OCI-LY3 (cell line): ENCODE data around the gene ACTR8.

Experiments
- H2AFZ ChIP-seq: fragments of 200-600, 300-600 bp; shearing (Covaris generic); 2 replicates; pipeline ENCODE4 v1.6.0; 2014; ENCODE audit warnings: antibody characterized with exemption, low read depth, low read length
- H3K27ac ChIP-seq: fragments of 200-600, 300-600 bp; sonication (generic); 2 replicates; pipeline ENCODE4 v1.5.1; 2014; ENCODE audit warnings: mild to moderate bottlenecking, low read length, moderate library complexity, mixed read lengths
- H3K27me3 ChIP-seq: fragments of 200-600, 300-600 bp; sonication (generic); 2 replicates; pipeline ENCODE4 v1.6.1; 2014; ENCODE audit warnings: low read depth, low read length, mixed read lengths
- H3K36me3 ChIP-seq: fragments of 200-600, 300-600 bp; sonication (generic); replicated peaks from 2 replicates; pipeline ENCODE3; 2014; ENCODE audit warnings: low read depth, low read length, mixed read lengths
- H3K4me1 ChIP-seq: fragments of 300-600, 200-600 bp; sonication (generic); 2 replicates; pipeline ENCODE4 v1.6.1; 2014; ENCODE audit warnings: low read length, mixed read lengths
- H3K4me2 ChIP-seq: fragments of 200-600, 300-600 bp; sonication (generic); 2 replicates; pipeline ENCODE4 v1.6.1; 2014; ENCODE audit warnings: low read length, mixed read lengths
- H3K4me3 ChIP-seq: fragments of 300-600, 200-600 bp; sonication (generic); 2 replicates; pipeline ENCODE4 v1.5.1; 2014; ENCODE audit warnings: antibody characterized with exemption, mild to moderate bottlenecking, low read length, moderate library complexity
- H3K79me2 ChIP-seq: fragments of 300-600, 200-600 bp; shearing (Covaris generic); 2 replicates; pipeline ENCODE4 v1.6.1; 2014; ENCODE audit warnings: mild to moderate bottlenecking, low read length, mixed read lengths
- H3K9ac ChIP-seq: fragments of 300-600, 200-600 bp; shearing (Covaris generic); 2 replicates; pipeline ENCODE4 v1.6.0; 2014; ENCODE audit warnings: mild to moderate bottlenecking, low read length, moderate library complexity
- H3K9me3 ChIP-seq: fragments of 200-600, 300-600 bp; shearing (Covaris generic); 2 replicates; pipeline ENCODE4 v1.6.1; 2014; ENCODE audit warnings: low read length, mixed read lengths; ENCODE audit not compliant: insufficient read depth
- H4K20me1 ChIP-seq: fragments of 200-600, 300-600 bp; sonication (generic); 2 replicates; pipeline ENCODE4 v1.6.1; 2016; ENCODE audit warnings: low read length, mixed read lengths; ENCODE audit not compliant: insufficient read depth
- EZH2phosphoT487 ChIP-seq: fragments of 200-600 bp; shearing (Covaris generic); IDR thresholded peaks from 2 replicates; pipeline ENCODE4 v1.6.1; 2018; ENCODE audit warnings: antibody characterized with exemption, mixed run types, low read depth
- TF ChIP-seq, protein P1 (sequence below): fragments of 200-600, 300-600 bp; sonication (generic); IDR thresholded peaks from 2 replicates; pipeline ENCODE4 v1.5.1; 2014; ENCODE audit warnings: antibody characterized with exemption, low read length, low read depth

Gene ACTR8

DNA sequence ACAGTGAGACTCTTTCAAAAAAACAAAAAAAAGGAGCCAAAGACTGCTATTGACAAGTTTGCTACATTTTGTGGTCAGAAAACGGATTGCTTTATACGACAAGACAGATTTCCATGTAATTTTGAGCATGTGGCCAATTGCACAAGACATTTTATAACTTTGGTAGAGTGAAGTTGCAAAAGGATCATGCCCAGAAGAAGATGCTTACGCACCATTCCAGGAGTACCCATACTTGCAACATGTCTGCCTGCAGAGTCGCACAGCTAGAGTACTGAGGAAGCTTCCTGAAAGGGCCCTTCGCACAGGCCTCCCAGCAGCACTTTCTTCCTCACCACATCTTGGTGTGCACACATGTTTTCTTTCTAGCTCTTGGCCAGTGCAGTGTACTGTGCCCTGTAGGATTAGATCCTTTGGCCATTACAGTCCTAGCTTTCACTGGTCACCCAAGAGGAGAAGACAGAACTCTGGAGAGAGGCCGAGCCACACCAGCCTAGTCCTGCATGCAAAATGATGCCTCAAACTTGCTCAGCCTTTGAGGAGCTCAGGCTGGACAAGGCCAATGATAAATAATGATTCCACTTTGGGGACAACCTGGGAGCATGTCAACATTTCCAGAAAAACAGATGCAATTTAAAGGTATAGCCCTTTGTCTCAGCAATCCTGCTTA lies 47.4 kb downstream of the ACTR8 start:
- H3K9ac ChIP-seq, result no peak overlapping the region
- H3K27me3 ChIP-seq, result no peaks in the 10 kb centered on the region
- TF ChIP-seq EZH2phosphoT487, result no peak
- TF ChIP-seq, protein P1, sequence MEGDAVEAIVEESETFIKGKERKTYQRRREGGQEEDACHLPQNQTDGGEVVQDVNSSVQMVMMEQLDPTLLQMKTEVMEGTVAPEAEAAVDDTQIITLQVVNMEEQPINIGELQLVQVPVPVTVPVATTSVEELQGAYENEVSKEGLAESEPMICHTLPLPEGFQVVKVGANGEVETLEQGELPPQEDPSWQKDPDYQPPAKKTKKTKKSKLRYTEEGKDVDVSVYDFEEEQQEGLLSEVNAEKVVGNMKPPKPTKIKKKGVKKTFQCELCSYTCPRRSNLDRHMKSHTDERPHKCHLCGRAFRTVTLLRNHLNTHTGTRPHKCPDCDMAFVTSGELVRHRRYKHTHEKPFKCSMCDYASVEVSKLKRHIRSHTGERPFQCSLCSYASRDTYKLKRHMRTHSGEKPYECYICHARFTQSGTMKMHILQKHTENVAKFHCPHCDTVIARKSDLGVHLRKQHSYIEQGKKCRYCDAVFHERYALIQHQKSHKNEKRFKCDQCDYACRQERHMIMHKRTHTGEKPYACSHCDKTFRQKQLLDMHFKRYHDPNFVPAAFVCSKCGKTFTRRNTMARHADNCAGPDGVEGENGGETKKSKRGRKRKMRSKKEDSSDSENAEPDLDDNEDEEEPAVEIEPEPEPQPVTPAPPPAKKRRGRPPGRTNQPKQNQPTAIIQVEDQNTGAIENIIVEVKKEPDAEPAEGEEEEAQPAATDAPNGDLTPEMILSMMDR, result no peak
- H3K4me3 ChIP-seq, result no peak overlapping the region
- H3K79me2 ChIP-seq, result no peaks in the 10 kb centered on the region
- H3K27ac ChIP-seq, result no peak overlapping the region
- no peaks in the 10 kb centered on the region for H3K4me1 ChIP-seq
- H3K4me2 ChIP-seq, result no peak overlapping the region
- H3K9me3 ChIP-seq, result no peaks in the 10 kb centered on the region
- H4K20me1 ChIP-seq, result no peaks in the 10 kb centered on the region
- no peak overlapping the region for H2AFZ ChIP-seq
- no peaks in the 10 kb centered on the region for H3K36me3 ChIP-seq

DNA sequence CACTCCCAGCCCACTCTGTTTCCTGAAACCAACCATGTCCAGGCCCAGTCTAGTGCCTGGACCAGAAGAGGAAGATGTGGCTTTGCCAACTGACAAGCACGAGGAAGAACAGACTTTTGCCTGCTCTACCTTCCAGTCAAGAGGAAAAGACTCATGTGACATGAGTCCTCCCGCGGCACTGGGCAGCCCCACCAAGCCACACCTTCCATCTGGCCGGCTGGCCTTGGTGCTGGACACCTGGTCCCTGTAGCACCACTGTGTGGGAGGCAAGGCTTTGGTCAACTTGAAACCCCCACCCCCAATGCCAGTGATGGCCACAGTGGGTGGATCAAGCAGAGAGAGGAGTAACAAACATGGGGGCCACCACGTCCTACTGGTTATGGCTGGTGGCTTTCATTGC lies 48.3 kb downstream of the ACTR8 start:
- no peak for TF ChIP-seq EZH2phosphoT487
- TF ChIP-seq, protein P1, result no peak
- H4K20me1 ChIP-seq, result no peaks in the 10 kb centered on the region

DNA sequence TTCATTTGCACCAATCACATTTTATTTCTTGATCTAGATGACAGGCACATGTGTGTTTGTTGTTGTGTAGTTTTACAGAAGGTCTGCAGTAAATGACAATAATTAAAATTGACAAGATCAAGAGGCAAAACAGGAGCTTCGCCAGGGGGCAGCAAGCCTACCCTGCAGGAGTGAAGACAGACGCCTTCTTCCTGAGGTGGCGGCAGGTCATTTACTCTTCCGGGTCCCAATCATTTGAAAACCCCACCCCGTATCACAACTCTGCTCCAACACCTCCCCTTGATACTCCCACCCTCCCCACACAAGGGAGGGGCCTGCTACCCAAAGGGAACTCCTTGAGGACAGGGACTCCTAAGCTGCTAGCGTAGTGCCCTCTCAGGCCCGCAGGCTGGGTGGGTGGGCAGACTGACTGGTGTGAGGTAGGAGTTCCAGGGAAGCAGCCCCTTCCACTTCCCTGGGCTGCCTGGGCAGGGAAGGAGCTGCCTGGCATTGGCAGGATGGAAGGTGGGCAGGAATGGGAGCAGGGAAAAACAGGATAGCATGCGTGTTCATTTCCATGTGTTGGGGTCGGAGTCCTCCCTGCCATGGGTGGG lies 48.8 kb downstream of the ACTR8 start:
- no peak overlapping the region for H3K9ac ChIP-seq
- H3K4me1 ChIP-seq, result no peaks in the 10 kb centered on the region
- no peaks in the 10 kb centered on the region for H3K9me3 ChIP-seq
- no peaks in the 10 kb centered on the region for H3K27me3 ChIP-seq
- TF ChIP-seq, protein P1, result peak; percentile 12; the same call in 1 of the 2 replicates
- no peak for TF ChIP-seq EZH2phosphoT487
- H3K36me3 ChIP-seq, result no peaks in the 10 kb centered on the region
- no peaks in the 10 kb centered on the region for H3K79me2 ChIP-seq
- no peak overlapping the region for H2AFZ ChIP-seq
- H3K4me3 ChIP-seq, result no peak overlapping the region
- no peak overlapping the region for H3K4me2 ChIP-seq
- H4K20me1 ChIP-seq, result no peaks in the 10 kb centered on the region
- no peak overlapping the region for H3K27ac ChIP-seq

More for the DNA sequence above, 48.3 kb downstream of the ACTR8 start:
- Histone ChIP-seq H3K79me2 (no peaks in the 10 kb centered on the region), H3K27me3 (no peaks in the 10 kb centered on the region), H3K9me3 (no peaks in the 10 kb centered on the region), H3K4me3 (no peak overlapping the region), H3K27ac (no peak overlapping the region), H3K4me1 (no peaks in the 10 kb centered on the region), H3K9ac (no peak overlapping the region), H3K4me2 (no peak overlapping the region), H3K36me3 (no peaks in the 10 kb centered on the region), H2AFZ (no peak overlapping the region)

DNA sequence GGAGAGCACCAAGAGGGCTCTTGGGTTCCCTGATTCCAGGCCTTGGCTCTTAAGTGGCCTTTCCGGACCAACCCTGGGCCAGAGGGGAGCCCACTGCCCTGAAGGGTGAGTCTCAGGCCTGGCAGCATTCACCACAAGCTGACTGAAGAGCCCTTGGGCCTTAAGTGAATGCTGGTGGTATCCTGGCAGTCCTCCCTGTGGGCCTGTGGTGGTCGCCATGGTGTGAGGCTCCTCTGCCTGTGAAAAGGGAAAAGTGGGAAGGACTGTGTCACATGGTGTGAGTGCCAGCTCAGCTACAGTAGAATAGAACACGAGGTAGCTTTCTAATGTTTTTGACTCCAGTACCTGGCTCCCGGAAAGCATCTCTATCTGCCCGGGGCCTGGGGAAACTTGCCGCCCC lies 51.0 kb downstream of the ACTR8 start:
- no peaks in the 10 kb centered on the region for H4K20me1 ChIP-seq
- H3K36me3 ChIP-seq, result no peaks in the 10 kb centered on the region
- TF ChIP-seq, protein P1, result no peak
- no peak overlapping the region for H3K4me2 ChIP-seq
- H3K27me3 ChIP-seq, result no peaks in the 10 kb centered on the region
- no peak overlapping the region for H3K4me3 ChIP-seq
- no peak overlapping the region for H2AFZ ChIP-seq
- H3K4me1 ChIP-seq, result peaks cover 8% of the 10 kb centered on the region
- H3K9ac ChIP-seq, result no peak overlapping the region
- H3K79me2 ChIP-seq, result no peaks in the 10 kb centered on the region
- no peak overlapping the region for H3K27ac ChIP-seq
- no peaks in the 10 kb centered on the region for H3K9me3 ChIP-seq
